Ovary (tissue), 9 donors: ENCODE data around the gene OTOL1. TPM values are rescaled to one million over a fixed set of nuclear protein-coding genes. Genes with fewer than 3 reads are reported as not detected.

Source experiments
- DNase-seq, 5 donors: peaks; one replicate each; pipeline ENCODE4 v3.0.0-alpha.2; 2019 to 2020
- H3K27ac ChIP-seq, 2 donors: fragments of 200-600 bp; one replicate each; pipeline versions ENCODE4 v1.5.1 to v1.8.0; 2019 to 2022
- H3K27me3 ChIP-seq: fragments of 200-600 bp; one replicate; pipeline ENCODE4 v1.8.0; 2022
- H3K36me3 ChIP-seq: fragments of 200-600 bp; sonication (generic); one replicate; pipeline ENCODE4 v1.5.1; 2019
- H3K4me1 ChIP-seq: one replicate; pipeline ENCODE4 v1.8.1; 2013; ENCODE audit warnings: mild to moderate bottlenecking, moderate library complexity; ENCODE audit not compliant: insufficient read depth
- H3K4me3 ChIP-seq: fragments of 200-600 bp; sonication (generic); one replicate; pipeline ENCODE4 v1.5.1; 2017
- H3K9me3 ChIP-seq, 2 donors: fragments of 200-600 bp in 1 of 2; sonication (generic) in 1 of 2; one replicate each; pipeline versions ENCODE4 v1.5.1 to v1.8.1; 2013 to 2019; ENCODE audit warnings: mild to moderate bottlenecking in 1 of 2, moderate library complexity in 1 of 2
- CTCF ChIP-seq, 3 donors: fragments of 450-650 bp in 2 of 3; fragments of 200-600 bp in 1 of 3; IDR thresholded peaks; one replicate each; pipeline versions ENCODE4 v1.5.1 to v1.8.0; 2016 to 2022; ENCODE audit warnings: antibody characterized with exemption in 3 of 3, mild to moderate bottlenecking in 1 of 3
- EP300 ChIP-seq: sonication (generic); formaldehyde crosslinking; IDR thresholded peaks from one replicate; pipeline ENCODE4 v1.6.1; 2017; ENCODE audit warnings: antibody characterized with exemption
- POLR2A ChIP-seq: fragments of 450-650 bp; IDR thresholded peaks from one replicate; pipeline ENCODE4 v1.6.1; 2017; ENCODE audit warnings: antibody characterized with exemption, mild to moderate bottlenecking, moderate library complexity
- WGBS, 3 donors: extraction: QIAGEN DNeasy Blood & Tissue Kit in 1 of 3; methylation state at CpG; one replicate each; pipeline versions ENCODE4 v1.1.5 to v1.1.7; 2013 to 2017; 5-methylcytosine and 5-hydroxymethylcytosine counted together
- intact Hi-C, 4 donors: fragments of 100-400 bp; cut with DNase I; formaldehyde crosslinking; loops; one replicate each; pipeline versions ENCODE4 v1.11.0 to v1.15.1; 2022 to 2023
- polyA plus RNA-seq, 2 donors: library from polyadenylated mRNA; stranded (reverse); fragments of 200-250 nt in 1 of 2; fragments of 350-450 nt in 1 of 2; fragmentation: Illumina TruSeq in 1 of 2; extraction: RNeasy Lipid Tissue Mini Kit (QIAGEN cat#74804) in 1 of 2; gene quantifications; one replicate each; pipeline ENCODE4 v1.2.3, GENCODE V29; 2013 to 2014
- total RNA-seq, 7 donors: library from RNA; depleted of rRNA in 2 of 7; stranded (reverse); fragments of >200 nt in 2 of 7; fragmentation: NEBNext Ultra II Directional in 3 of 7; extraction: Animal tissue kit (Norgen Biotek cat#: 25700) in 3 of 7; gene quantifications; one replicate each; pipeline versions ENCODE4 v1.1.0 to v1.2.4, GENCODE V29; 2016 to 2023
- donor health status: DM: no; HTN: no; CAD: no; lungs with moderate emphysema.
- donor health status: DM: no; HTN: no; CAD: no.
- donor health status: Bipolar disorder and iron deficiency.
- donor health status: DM: yes; HTN: yes; CAD: no.
- donor health status: DM: no; HTN: no; CAD: no.
- donor health status: DM: yes; HTN: yes; CAD: no.

Gene OTOL1
- total and polyA plus RNA-seq, 9 donors: not detected

DNA sequence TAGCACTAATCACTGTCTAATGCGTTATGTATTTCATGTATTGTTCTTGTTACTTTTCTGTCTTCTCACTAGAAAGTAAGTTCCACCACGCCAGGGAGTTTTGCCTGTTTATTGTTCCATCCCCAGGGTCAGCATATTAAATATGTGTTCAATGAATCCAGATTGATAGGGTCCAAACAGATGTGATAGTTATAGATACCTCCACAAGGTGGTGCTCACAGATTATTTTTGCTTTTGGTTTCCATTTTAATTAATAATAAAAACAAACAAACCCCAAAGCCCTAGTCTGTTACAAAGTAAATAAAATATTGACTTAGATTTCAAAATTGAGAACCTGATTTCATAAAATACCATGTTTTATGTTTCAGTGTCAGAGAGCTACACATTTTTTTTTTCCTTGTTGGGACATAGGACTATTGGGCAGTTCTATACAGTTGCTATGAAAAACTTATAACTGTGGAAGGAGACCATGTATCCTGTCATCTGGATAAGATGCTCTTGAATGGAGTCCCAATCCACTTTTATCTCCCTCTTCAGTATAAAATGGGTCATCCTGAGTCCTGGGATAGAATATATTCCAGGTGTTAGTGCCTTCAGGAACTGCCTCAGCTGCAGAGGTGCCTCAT lies 12.4 kb downstream of the OTOL1 start:
- Histone ChIP-seq H3K9me3 (no peaks in the 10 kb centered on the region), H3K4me3 (no peak overlapping the region), H3K4me1 (no peaks in the 10 kb centered on the region), H3K27me3 (no peaks in the 10 kb centered on the region), H3K36me3 (no peaks in the 10 kb centered on the region), H3K27ac (no peak overlapping the region)
- no peak for DNase-seq
- WGBS, 3 donors: 63 to 71% (median 67%) methylated on average over 2 of the region's 2 CpGs
- intact Hi-C loops: no loop called here
- TF ChIP-seq POLR2A (no peak), EP300 (no peak), CTCF (IDR thresholded peaks at IDR 0.05) (no peak)

DNA sequence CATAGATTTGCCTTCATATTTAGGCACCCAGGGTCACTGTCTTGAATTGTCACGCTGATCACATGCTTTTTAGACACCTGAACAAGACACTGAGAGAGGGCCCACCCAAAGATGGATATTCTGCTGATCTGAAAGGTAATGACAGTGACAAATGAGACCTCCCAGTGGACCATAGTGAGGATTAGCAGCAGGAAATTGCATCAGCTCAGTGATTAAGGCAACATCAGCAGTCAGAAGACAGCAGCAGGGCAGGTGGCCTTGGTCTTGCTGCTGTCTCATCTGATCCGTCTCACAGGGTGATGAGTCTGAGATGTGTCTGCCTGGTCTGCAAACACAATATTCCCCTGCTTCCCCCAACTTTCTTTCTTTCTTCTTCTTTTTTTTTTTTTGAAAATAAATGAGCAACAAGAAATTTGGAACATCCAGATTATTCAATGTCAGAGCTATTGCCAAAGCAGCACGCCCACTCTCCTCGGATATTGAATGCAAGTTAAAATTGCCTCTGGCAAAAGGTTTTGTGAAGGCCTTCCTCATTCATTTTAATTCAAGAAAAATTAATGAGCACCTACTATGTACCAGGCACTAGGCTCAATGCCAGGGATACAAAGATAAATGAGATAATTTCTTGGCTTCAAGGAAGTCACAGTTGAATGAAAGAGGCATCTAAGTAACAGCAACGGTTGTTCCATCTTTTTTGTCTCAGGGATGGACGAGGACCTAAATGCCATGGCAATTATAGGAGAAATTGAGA lies 14.1 kb downstream of the OTOL1 start:
- H3K9me3 ChIP-seq: no peaks in the 10 kb centered on the region
- WGBS, 3 donors: 63 to 75% (median 69%) methylated on average over 6 of the region's 6 CpGs
- DNase-seq: no peak
- no peak overlapping the region for H3K27ac ChIP-seq
- TF ChIP-seq EP300: no peak
- no peak for TF ChIP-seq POLR2A
- TF ChIP-seq CTCF (IDR thresholded peaks at IDR 0.05): no peak
- intact Hi-C loops: no loop called here
- H3K4me3 ChIP-seq: no peak overlapping the region
- H3K27me3 ChIP-seq: no peaks in the 10 kb centered on the region
- H3K36me3 ChIP-seq: no peaks in the 10 kb centered on the region
- H3K4me1 ChIP-seq: no peaks in the 10 kb centered on the region

DNA sequence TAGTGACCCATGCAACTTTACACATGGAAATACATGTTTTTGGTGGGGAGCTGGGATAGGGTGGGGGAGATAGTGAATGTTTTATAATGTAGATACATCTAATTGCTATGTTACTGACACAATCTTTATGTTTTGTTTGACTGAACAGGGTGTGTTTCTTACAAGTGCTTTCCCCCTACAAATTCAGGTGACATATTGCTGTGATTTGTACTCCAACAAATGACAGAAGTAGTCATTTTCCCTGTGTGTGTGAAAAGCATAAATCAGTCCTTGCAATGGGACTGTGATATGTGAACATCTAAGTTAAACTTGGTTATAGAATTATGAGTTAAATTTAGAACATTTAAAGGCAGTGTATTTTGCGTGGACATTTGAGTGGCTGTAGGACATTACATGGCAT lies 27.3 kb downstream of the OTOL1 start:
- Histone ChIP-seq H3K4me1 (no peaks in the 10 kb centered on the region), H3K4me3 (no peak overlapping the region), H3K36me3 (no peaks in the 10 kb centered on the region), H3K27ac (no peak overlapping the region), H3K9me3 (no peaks in the 10 kb centered on the region), H3K27me3 (no peaks in the 10 kb centered on the region)
- intact Hi-C loops: no loop called here
- no peak for TF ChIP-seq CTCF (IDR thresholded peaks at IDR 0.05)
- TF ChIP-seq EP300: no peak
- TF ChIP-seq POLR2A: no peak
- DNase-seq: no peak
- WGBS, 3 donors: 75 to 82% (median 78%) methylated on average over 1 of the region's 1 CpG

DNA sequence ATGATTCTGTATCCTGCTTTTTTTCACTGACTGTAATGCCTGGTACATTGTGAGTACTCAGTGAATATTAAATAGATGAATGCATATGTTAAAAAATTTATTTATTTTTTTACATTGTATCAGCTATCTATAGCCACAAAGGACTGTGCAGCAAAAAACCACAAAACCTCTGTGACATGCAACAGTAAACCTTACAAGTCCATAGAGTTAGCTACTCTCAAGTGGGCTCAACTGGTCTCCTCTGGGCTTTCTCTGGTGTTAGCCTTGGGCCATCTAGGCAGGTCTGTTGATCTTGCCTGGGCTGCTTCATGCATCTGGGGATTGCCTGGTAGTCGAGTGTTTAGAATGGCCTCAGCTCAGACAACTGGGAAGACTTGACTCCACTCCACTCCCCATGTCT lies 35.3 kb downstream of the OTOL1 start:
- intact Hi-C loops: no loop called here
- H3K4me3 ChIP-seq: no peak overlapping the region
- TF ChIP-seq POLR2A (no peak), CTCF (IDR thresholded peaks at IDR 0.05) (no peak), EP300 (no peak)
- H3K27ac ChIP-seq: no peak overlapping the region
- no peaks in the 10 kb centered on the region for H3K9me3 ChIP-seq
- no peaks in the 10 kb centered on the region for H3K27me3 ChIP-seq
- DNase-seq: no peak
- H3K4me1 ChIP-seq: no peaks in the 10 kb centered on the region
- no peaks in the 10 kb centered on the region for H3K36me3 ChIP-seq
- WGBS, 3 donors: 68 to 86% (median 70%) methylated on average over 1 of the region's 1 CpG
